Measurements from ENCODE around the gene PAF1. TPM values are rescaled to one million over a fixed set of nuclear protein-coding genes. Genes with fewer than 3 reads are reported as not detected.

Gene PAF1
- total and polyA plus RNA-seq, 2 donors from 2014 or later: 37.1 to 54.0 TPM

- Histone ChIP-seq H3K27ac (ENCODE audit: low read depth in 2 of 2, low read length in 2 of 2) (peak within 1 kb of the TSS; percentile 95 to 98), H3K27me3 (ENCODE audit: control insufficient read depth, insufficient read depth, low read length) (no peaks in the 10 kb centered on the region), H3K36me3 (ENCODE audit: control insufficient read depth in 2 of 3, insufficient read depth in 3 of 3, low read length in 3 of 3) (peaks cover 0 to 16% (median 6%) of the 10 kb centered on the region in 3 donors), H3K4me1 (ENCODE audit: control insufficient read depth in 2 of 3, insufficient read depth in 2 of 3, low read depth in 1 of 3, low read length in 3 of 3) (peaks cover 14 to 26% (median 19%) of the 10 kb centered on the region in 3 donors), H3K9ac (ENCODE audit: low read length in 3 of 3) (peak within 1 kb of the TSS; percentile 37 to 77 (median 57)), H3K4me3 (ENCODE audit: low read length in 3 of 3) (peak within 1 kb of the TSS; percentile 51 to 99 (median 80)), H3K9me3 (ENCODE audit: control insufficient read depth in 2 of 3, insufficient read depth in 1 of 3, low read length in 3 of 3) (no peaks in the 10 kb centered on the region)
- peak; percentile 63 for TF ChIP-seq CTCF (IDR thresholded peaks at IDR 0.05; ENCODE audit: borderline replicate concordance, extremely low read depth, insufficient read depth)
- DNase-seq: peak; percentile 99 to 100 (median 100)
- peak; percentile 98 for FAIRE-seq
- intact Hi-C loops (cut with DNase I): no loop called here
These were observed 21.4 kb upstream of the PAF1 start, which contains the start of gene PLEKHG2 for GRCh38 chr19:39412100-39412866. Gene PLEKHG2 (plus strand): TSS chr19:39412669. CDS start chr19:39414087, 1,418 bp downstream.

- intact Hi-C loops (cut with DNase I): no loop called here
- H3K27me3 ChIP-seq (ENCODE audit: control insufficient read depth, insufficient read depth, low read length): no peaks in the 10 kb centered on the region
- H3K9me3 ChIP-seq (ENCODE audit: control insufficient read depth in 2 of 3, insufficient read depth in 1 of 3, low read length in 3 of 3): no peaks in the 10 kb centered on the region
- TF ChIP-seq CTCF (IDR thresholded peaks at IDR 0.05; ENCODE audit: borderline replicate concordance, extremely low read depth, insufficient read depth): peak; percentile 91
- DNase-seq (peak in 4 of 5 donors; percentile 91 to 96 (median 95)), FAIRE-seq (no peak)
- peak overlapping the region; percentile 16 to 99 (median 55) for H3K4me3 ChIP-seq (ENCODE audit: low read length in 3 of 3)
- H3K36me3 ChIP-seq (ENCODE audit: control insufficient read depth in 2 of 3, insufficient read depth in 3 of 3, low read length in 3 of 3): peaks cover 0 to 21% (median 6%) of the 10 kb centered on the region in 3 donors
- H3K27ac ChIP-seq (ENCODE audit: low read depth in 2 of 2, low read length in 2 of 2): peak overlapping the region; percentile 95 to 98
- H3K9ac ChIP-seq (ENCODE audit: low read length in 3 of 3): peak overlapping the region in 2 of 3 donors; percentile 38 to 77
- peaks cover 14 to 26% (median 19%) of the 10 kb centered on the region in 3 donors for H3K4me1 ChIP-seq (ENCODE audit: control insufficient read depth in 2 of 3, insufficient read depth in 2 of 3, low read depth in 1 of 3, low read length in 3 of 3)
These were observed 20.9 kb upstream of the PAF1 start for GRCh38 chr19:39411832-39412099.

- intact Hi-C loops (cut with DNase I): no loop called here
- H3K27ac ChIP-seq (ENCODE audit: low read depth in 2 of 2, low read length in 2 of 2): peak overlapping the region; percentile 95 to 98
- H3K4me3 ChIP-seq (ENCODE audit: low read length in 3 of 3): peak overlapping the region; percentile 55 to 99 (median 66)
- peak in 3 of 5 donors; percentile 46 to 81 (median 64) for DNase-seq
- FAIRE-seq: no peak
- peaks cover 0 to 22% (median 6%) of the 10 kb centered on the region in 3 donors for H3K36me3 ChIP-seq (ENCODE audit: control insufficient read depth in 2 of 3, insufficient read depth in 3 of 3, low read length in 3 of 3)
- no peaks in the 10 kb centered on the region for H3K27me3 ChIP-seq (ENCODE audit: control insufficient read depth, insufficient read depth, low read length)
- H3K9me3 ChIP-seq (ENCODE audit: control insufficient read depth in 2 of 3, insufficient read depth in 1 of 3, low read length in 3 of 3): no peaks in the 10 kb centered on the region
- no peak for TF ChIP-seq CTCF (IDR thresholded peaks at IDR 0.05; ENCODE audit: borderline replicate concordance, extremely low read depth, insufficient read depth)
- H3K9ac ChIP-seq (ENCODE audit: low read length in 3 of 3): peak overlapping the region; percentile 19 to 77 (median 38)
- H3K4me1 ChIP-seq (ENCODE audit: control insufficient read depth in 2 of 3, insufficient read depth in 2 of 3, low read depth in 1 of 3, low read length in 3 of 3): peaks cover 14 to 26% (median 20%) of the 10 kb centered on the region in 3 donors
These were observed 20.4 kb upstream of the PAF1 start for GRCh38 chr19:39411081-39411831.

Data from kidney (tissue), 14 donors.